Measurements from ENCODE around the gene CRHBP. TPM values are rescaled to one million over a fixed set of nuclear protein-coding genes. Genes with fewer than 3 reads are reported as not detected.

Gene CRHBP
- total and polyA plus RNA-seq, 4 donors: 37.3 to 159 (median 91.8) TPM

- TF ChIP-seq ATF3 (IDR thresholded peaks at IDR 0.05) (no peak), YY1 (IDR thresholded peaks at IDR 0.05) (no peak), RXRA (IDR thresholded peaks at IDR 0.05) (no peak), HNF4A (conservative IDR thresholded peaks at IDR 0.05) (no peak), CTCF (IDR thresholded peaks at IDR 0.05; ENCODE audit: low read depth, low read length, missing input control) (no peak), RAD21 (IDR thresholded peaks at IDR 0.05) (no peak)
Measured at GRCh38 chr5:77017668-77018067, 64.8 kb downstream of the CRHBP start (continued).

Small RNA genes lying within 50 kb of the gene (small RNA-seq; reads per million reads assigned to genes)
- gene RNU6ATAC36P: not detected

Other genes with a start within 250 kb of the CRHBP start
- 10 to 100 TPM in 1 of 2 donors, 1 to 10 TPM in 1; 9.0 to 18.7 TPM for gene F2R, start 236.9 kb upstream of the CRHBP start, total RNA-seq
- gene F2R, start 236.9 kb upstream of the CRHBP start, polyA plus RNA-seq: 10 to 100 TPM in 1 of 2 donors, 1 to 10 TPM in 1; 5.9 to 10.0 TPM
- gene F2RL1, start 134.0 kb upstream of the CRHBP start, total RNA-seq: 1 to 10 TPM; 3.1 to 3.8 TPM
- gene F2RL1, start 134.0 kb upstream of the CRHBP start, polyA plus RNA-seq: 1 to 10 TPM; 7.7 to 8.9 TPM
- under 1 TPM; 0.33 TPM for gene S100Z, start 103.0 kb upstream of the CRHBP start, total RNA-seq
- gene S100Z, start 103.0 kb upstream of the CRHBP start, polyA plus RNA-seq: under 1 TPM in 1 of 2 donors, not detected in 1; 0.05 TPM
- gene AGGF1, start 77.4 kb downstream of the CRHBP start, total RNA-seq: 10 to 100 TPM; 14.6 to 16.7 TPM
- gene AGGF1, start 77.4 kb downstream of the CRHBP start, polyA plus RNA-seq: 10 to 100 TPM in 1 of 2 donors, 1 to 10 TPM in 1; 7.2 to 15.6 TPM
- 1 to 10 TPM; 2.1 to 2.8 TPM for gene ZBED3, start 134.2 kb downstream of the CRHBP start, total RNA-seq
- gene ZBED3, start 134.2 kb downstream of the CRHBP start, polyA plus RNA-seq: 1 to 10 TPM; 5.2 TPM